ENCODE data around the gene PLA2G2A.
"Not testable (repeated sequence)": the region's sequence is repeated elsewhere in the genome, so short reads cannot be mapped to it uniquely, and the experiment has no call there.

PLA2G2A gene

DNA sequence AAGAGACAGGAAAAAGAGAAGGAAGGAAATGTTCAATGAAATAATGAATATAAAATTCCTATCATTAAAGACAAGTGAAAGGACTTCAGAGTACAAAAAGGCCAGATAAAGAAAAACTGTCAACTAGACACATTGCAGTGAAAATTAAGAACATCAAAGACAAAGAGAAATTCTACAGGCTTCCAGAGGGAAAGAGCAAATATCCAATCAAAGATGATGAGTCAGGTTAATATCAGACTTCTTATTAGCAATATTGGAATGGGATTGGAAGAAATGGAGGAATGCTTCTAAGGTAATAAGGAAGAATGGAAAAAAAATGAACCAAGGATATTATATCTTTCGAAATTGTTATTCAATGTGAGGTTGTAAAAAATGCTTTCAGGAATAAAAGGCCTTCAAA lies 7.8 kb downstream of the PLA2G2A start:
- no peak for DNase-seq

DNA sequence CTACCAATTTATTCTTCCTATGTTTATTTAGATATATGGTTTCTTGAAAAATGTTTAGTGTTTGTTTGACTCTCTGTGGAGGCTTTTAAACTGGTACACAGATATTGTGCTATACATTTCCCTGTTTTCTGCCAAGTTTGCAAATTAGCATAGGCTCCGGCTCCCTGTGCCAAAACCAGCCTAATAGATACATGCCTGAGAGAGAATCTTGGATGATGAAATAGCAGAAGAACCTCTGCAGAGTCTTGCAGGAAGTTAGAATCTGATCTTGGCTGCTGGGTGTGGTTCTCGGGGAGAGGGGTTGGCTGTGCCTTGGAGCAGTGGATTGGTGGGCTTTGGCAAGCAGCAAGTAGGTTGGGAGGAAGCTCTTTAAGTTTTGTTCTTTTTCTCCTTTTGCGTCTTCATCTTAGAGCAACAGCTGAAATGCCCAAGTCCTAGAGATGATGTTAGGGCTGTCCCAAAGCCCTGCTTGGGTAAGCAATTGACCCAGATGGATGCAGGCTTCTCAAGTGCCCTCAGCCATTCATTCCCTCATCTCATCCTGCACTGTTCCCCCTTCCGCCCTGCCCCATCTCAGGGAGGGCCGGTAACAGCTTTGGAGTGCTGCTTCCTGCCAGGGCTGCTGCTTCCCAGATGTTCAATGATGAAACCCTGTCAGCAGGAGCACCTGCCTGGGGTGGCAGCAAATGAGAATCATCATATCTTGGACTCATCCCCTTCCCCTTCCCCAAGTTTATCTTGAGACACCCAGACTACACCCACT lies 9.3 kb downstream of the PLA2G2A start:
- DNase-seq: no peak

DNA sequence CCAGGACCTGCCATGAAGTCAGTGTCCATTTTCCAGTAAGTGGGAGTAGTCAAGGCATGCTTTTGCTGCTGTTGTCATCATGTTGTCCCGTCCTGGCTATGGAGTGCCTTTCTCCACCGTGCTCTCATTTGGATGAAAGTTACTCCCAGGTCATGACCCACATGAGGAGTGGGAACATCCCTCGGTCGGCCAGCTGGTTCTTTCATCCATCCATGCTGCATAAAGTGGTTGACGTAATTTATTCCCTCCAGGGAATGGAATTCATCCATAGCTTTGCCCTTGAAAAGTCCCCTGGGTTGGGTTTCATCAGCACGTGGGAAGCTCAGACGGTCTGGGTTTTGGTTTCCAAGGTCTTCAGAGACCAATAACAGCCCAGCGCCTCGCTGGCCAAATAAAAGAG lies 11.6 kb downstream of the PLA2G2A start:
- DNase-seq: no peak

DNA sequence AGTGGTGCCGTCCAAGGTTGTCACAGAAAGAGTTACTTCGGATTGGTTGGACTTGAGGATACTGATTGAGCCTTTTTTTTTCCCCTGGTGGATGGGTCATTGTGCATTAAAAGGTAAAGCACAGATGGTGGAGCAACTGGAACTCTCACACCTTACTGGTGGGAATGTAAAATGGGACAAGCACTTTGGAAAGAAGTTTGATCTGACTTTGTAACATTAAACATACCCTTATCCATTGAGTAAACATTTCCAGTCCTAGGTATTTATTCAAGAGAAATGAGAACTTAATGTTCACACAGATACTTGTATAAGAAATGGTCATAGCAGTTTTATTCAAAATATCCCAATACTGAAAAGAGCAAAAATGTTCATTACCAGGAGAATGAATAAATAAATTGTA lies 14.9 kb downstream of the PLA2G2A start:
- no peak for DNase-seq

DNA sequence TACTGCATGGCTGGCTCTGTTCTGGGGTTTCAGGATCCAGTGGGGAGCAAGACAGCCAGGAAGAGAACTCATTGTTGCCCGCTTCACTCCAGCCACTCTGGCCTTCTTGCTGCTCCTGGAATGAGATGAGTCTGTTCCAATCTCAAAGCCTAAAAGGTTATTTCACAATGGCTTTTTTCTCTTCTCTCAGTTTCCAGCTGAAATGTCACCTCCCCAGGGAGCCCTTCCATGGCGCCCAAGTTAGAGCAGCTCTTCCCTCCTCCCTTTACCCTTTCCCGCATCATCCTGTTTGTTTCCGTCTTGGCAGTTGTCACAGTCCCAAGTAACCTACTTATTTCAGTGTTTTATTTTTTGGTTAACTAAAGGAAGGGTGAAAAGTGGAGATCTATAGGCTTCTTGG lies 15.8 kb downstream of the PLA2G2A start:
- DNase-seq: no peak

DNA sequence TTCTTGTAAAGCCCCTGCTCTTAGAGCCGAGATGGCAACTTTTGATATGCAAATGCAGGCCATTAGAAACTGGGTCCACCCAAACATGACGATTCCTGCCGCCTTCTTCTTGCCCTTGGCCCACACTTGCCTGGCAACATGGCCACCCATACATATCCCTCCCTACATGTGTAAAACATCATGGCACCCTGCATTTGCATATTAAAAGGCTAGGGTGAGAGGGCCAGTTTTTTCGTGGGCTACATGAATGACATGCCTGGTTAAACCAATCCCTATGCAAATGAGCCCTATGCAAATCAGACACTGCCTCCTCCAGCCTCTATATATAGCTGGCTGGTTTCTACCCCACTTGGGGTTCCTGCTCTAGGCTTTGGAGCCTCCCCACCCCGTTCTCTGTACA lies 18.8 kb downstream of the PLA2G2A start:
- DNase-seq: no peak

DNA sequence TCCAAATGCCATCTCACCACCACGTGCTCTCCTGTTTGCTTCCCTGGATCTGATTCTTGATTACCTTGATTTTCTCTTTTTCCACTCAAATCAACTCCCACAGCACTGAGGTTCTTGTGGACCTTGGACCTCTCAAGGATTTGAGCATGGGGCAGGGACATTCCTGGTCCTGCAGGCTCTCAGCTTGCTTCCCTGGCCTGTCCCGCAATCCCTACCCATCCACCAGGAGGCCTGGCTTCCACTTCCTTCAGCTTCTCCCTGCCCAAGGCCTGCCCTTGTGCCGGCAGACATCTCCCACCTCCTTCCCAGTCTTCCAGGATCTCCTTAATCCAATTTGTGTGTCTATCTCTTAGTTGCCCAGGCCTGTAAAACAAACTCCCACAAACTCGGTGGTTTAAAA lies 21.6 kb downstream of the PLA2G2A start:
- no peak for DNase-seq

DNA sequence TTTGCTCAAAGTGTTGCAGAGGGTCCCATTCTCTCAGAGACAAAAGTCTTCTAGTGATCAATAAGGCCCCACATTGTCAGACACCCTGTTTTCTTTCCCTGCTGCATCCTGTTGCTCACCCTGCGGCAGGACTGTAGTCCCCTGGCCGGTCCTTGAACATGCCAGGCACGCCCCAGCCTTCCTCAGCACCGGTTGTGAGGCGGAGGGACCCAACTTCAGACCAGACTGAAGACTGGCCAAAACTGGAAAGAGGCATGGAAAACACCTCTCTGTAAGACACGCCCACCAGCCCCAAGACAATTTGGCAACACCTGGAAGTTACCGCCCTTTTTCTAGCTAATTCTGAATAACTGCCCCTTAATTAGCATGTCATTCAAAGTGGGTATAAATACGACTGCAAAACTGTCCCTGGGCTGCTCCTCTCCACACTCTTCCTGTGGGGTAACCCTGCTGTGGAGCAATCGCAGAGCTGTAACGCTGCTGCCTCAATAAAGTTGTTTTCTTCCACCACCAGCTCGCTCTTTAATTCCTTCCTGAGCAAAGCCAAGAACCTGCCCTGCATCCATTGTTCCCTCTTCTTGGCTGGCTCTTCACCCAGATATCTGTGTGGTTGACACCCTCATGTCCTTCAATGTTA lies 23.8 kb downstream of the PLA2G2A start:
- no peak for DNase-seq

DNA sequence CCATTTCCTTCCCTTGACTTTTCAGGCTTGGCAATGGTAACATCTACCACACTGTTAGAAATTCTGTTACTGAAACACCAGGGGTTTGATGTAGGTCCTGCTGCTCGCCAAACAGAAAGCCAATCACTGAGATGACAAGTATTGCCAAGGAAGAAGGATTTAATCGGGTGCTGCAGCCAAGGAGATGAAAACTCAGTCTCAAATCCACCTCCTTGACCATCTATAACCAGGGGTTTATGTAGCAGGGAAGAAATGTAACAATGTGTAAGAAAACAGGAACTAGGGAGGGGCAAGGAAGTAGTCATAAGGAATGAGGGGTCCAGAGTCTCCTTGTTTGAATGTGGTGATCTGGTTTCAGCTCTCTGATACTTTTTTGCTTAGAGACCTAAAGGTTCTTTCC lies 25.4 kb downstream of the PLA2G2A start:
- DNase-seq: no peak

DNA sequence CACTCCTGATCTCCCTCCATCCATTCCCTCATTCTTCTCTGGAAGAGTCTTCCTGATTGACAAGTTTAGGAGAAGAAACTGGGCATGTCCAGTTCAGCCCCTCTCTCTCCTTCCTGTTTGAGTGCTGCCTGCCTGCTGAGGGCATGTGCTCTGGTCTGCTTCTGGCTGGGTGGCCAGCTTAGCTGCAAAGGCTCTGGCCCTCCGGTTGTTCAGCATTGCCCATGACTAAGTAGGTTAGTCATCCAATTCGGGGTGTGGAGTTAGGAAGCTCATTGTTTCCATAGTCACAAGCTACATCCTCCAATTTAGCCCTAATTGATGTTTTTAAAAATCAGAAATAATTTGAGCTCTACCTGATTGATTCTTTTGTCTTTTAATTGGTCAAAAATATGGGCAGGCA lies 30.4 kb downstream of the PLA2G2A start:
- no peak for DNase-seq

DNA sequence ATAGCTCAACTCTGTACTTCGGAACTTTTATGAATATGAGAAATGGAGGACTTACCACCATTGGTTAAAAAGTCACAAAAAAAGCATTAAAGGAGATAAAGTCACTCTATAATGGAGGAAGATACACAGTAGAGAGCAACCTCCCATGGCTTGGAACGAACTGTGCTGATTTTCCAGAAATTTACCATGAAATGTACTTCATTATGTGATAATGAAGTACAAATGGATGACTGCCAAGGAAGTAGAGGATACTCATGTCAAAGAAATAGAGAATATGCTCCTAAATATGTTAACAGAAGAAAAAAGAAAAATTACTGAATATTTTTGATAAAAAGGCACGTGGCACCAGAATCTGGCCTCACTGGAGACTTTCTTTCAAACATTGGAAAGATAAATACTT lies 32.4 kb downstream of the PLA2G2A start:
- DNase-seq: no peak

DNA sequence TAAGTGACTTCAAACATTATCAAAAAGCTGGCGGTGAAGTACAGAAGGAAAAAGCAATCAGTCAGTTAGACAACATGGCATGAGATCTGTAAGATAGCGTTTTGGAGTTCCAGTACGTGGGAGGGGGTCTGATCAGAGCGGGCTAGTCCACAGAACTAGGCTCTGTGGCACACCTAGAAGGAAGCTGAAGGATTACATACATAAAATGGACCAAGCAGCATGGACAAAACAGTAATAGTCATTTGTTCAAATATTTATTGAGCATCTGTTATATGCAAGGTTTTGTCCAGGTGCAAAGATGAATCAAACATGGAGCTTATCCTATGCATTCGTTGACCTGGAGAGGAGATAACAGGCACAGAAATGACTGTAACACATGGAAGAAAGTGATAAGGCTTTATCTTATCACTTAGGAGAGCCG lies 33.1 kb downstream of the PLA2G2A start:
- DNase-seq: no peak

DNA sequence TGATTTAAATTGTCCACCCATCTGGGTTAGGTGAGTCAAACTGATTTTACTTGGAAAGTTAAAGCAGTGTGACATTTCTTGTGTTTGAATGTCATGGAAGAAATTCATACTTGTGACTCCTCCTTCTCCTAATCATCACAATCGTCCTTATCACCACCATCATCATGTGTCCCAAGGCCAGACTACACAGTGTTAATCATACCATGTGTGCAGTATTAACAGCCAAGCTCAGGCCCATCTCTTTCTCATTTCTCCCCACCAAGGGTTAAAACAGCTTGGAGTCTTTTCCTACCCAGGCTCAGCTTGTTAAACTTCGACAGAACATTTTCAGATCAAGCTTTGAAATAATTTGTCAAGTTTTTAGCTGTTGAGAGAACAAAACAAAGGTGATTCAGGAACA lies 33.5 kb downstream of the PLA2G2A start:
- DNase-seq: no peak

DNA sequence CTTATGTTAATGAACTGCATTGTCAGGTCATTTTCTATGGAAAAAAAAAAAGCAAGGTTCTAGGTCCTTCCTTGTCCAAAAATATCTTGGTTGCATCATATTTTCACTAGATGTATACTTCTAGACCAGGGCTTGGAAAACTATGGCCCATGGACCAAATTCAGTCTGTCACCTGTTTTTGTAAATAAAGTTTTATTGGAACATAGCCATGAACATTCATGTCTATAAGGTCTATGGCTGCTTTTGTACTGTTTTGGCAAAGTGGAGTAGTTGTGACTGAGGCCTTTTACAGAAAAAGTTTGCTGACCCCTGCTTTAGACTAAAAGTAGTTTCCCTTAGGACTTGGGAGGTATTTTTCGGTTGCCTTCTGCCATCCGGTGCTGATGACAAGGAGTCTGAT lies 36.8 kb downstream of the PLA2G2A start:
- DNase-seq: no peak

DNA sequence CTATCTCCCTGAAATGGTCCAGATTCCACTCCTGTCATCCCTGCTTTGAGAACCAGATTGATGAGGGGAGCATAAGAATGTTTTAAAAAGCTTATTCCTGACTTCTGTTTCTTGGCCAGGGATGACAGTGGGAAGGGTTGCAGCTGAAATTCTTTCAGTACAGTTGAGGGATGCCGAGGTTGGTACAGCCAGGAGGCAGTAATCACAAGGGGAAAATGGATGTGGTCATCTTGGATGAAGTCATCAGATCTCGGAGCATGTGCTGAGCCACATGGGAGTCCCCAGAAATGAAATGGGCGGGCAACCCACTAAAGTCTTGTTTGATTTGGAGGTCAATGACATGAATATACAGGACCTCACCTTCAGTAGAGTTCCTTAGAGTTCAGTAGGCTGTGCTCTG lies 37.3 kb downstream of the PLA2G2A start:
- DNase-seq: no peak

DNA sequence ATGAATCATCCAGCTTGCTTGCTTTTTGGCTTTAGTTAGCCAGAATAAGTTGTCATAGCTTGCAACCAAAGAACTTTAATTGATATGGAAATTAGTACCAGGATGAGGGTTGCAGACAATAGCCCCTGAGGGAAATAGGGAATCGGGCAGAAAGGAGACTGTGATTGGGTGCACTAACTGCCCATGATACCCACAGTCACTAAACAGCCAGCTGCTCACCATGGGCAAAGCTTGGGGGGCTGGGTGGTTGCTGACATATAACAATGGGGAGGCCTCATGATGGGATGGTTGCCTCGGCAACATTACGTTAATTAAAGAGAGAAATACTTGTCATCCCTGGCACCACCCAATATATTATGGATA lies 38.2 kb downstream of the PLA2G2A start:
- DNase-seq: no peak

DNA sequence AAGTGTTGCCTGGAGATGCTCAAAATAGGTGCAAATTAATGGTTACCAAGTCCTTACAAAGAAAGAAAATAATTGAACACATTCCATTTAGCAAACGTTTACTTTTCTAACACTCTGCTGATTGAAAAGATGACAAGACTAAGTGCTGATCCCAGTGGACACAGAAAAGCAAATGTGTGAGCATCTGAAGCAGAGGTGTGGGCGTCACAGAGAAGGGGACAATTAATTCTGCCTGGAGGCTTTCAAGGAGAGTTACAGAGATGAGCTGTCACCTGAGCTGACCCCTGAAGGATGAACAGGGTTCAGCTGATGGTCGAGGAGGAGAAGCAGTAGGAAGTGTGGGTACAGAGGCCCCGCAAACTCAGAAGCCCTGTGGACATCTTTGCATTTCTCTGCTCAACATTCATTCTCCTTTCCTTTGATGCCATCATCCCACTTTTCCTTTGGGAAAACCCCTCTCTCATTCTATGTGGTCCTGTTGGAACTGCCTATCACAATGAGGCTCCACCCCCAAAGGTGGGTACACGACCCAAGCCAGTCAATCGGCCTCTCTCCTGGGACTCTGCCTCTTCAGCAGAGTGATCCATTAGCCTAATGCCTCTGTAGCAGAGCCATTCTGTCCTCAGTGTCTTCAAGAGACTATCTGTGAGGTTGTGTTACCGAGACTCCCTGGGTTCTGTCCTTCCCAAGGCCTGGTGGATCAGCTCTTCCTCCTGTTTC lies 38.8 kb downstream of the PLA2G2A start:
- no peak for DNase-seq

DNA sequence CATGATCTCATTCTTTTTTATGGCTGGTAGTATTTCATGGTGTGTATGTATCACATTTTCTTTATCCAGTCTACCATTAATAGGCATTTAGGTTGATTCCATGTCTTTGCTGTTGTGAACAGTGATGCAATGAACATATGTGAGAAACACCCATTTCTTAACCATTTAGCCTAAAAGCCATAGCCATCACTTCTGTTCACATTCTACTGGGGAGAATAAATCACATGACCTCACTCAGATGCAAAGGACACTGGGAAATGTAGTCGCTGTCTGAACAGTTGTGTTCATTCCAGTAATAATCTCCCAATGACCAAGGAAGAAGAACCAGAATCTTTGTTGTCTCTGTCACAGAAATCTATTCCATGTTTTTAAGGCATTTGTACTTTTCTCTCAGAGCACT lies 40.9 kb downstream of the PLA2G2A start:
- DNase-seq: no peak

DNA sequence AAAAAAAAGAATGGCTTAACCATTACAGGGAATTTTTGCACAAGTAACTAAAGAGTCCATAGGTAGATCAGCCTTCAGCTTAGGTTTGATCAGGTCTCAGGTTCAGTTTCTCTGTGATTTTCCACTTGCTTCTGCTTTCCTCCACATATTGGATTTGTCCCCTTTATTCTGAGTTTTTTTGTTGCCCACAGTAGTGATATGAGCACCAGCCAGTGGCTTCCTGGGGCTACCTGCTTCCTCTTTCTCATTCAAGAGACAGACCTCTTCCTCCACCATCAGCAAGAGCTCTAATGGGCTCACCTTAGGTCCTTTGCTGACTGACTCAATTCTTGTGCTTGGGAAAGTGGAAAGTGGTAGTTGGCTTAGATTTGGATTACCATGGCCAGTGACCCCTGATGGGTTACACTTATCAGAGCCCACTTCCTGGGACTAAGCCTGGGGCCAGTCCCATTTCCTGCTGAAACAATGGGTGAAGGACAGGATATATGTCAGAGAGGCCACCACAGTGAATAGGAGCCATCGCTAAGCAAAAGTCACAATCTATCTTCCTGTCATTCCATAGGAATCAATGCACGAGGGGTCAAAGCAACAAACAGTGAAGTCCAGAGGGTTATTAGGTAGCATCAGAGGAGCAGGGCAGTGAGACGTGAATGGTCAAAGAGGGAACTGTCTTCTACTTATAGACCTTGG lies 43.2 kb downstream of the PLA2G2A start:
- no peak for DNase-seq

DNA sequence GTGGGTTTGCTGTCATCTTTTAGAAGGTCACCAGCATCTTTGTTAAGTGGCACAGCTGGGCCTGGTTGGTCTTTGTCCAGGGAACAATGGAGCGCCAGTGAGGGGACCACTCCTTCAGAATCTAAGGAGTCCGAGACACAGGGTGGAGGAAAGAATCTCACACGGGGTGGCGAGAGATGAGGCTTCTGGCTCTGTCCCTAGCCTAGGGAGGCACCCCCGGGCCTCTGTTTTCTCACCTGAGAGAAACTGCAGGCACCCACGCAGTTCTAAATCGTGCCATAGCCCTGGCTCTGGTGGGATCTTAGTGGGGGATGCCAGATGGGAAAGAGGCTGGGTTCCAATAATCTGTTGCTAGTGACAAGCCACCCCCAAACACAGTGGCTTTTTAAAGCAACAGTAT lies 45.1 kb downstream of the PLA2G2A start:
- no peak for DNase-seq

DNA sequence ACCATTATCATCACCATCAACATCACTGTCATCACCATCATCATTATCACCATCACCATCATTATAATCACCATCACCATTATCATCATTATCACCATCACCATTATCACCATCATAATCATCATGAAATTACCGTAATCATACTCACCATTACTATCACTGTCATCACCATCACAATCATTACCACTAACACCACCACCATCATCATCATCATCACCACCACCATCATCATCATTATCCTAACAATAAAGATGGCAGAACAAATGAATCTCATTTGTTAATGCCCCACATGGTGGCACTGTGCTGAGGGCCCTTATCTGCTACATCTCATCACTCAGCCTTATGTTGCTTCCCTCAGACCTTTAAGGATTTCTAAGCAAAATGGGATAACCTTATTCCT lies 46.6 kb downstream of the PLA2G2A start:
- DNase-seq: no peak

DNA sequence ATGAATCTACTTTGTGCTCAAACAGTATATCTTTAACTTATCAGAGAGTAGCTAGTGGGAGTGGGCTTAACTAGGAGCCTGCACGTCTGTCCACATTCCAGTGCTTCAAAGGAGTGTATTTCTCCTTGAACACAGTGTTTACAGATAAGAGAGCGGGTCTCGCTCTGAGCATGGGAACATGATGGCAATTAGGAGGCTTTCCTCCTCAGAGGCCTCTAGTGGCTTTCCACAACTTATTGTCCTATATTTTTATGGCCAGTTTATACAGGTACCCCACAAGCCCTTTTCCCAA lies 52.3 kb downstream of the PLA2G2A start:
- not testable (repeated sequence) for DNase-seq

DNA sequence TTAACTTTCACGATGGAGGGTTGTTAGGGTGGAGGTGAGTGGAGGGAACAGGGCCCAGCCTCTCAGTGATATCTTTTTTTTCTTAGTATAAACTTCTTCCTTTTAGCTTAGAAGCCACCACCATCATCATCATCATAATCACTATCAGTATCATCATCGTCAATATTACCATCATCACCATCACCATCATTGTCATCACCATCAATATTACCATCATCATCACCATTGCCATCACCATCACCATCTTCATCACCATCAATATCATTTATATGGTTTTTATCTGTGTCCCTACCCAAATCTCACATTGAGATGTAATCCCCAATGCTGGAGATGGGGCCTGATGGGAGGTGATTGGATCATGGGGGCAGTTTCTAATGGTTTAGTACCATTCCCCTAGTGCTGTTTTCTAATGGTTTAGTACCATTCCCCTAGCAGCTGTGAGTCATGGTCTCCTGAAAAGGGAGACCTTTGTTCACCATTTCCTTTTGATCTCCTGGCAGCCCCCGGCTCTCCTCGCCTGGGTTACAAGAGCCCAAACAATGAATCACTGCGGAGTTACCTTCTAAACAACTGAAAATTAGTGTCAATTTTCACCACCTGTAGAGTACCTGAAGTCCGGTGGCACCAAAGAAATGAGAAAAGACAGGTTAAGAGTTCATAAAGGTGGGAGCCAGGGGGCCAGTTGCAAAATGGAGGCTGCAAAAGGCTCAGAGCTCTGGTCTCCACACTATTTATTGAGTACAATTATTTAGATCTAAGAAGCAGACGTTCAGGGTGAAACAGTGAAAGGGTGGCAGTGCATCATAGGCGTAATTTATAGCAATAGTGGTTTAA lies 52.9 kb downstream of the PLA2G2A start:
- DNase-seq: no peak

All from NK-92 treated with Interleukin-12 subunit alpha and Interleukin-12 subunit beta, amount 100 ng/mL, for 24 hours (cell line).